GM21576 (cell line): Measurements from ENCODE around the gene PFKFB4.
"Not testable (repeated sequence)": the region's sequence is repeated elsewhere in the genome, so short reads cannot be mapped to it uniquely, and the experiment has no call there.

Experiments
- ATAC-seq: cut with Tn5 transposase; IDR thresholded peaks from one replicate; pipeline ENCODE4 v1.9.1; 2021; ENCODE audit warnings: mild to moderate bottlenecking, moderate library complexity; ENCODE audit not compliant: unreplicated experiment

PFKFB4 gene

DNA sequence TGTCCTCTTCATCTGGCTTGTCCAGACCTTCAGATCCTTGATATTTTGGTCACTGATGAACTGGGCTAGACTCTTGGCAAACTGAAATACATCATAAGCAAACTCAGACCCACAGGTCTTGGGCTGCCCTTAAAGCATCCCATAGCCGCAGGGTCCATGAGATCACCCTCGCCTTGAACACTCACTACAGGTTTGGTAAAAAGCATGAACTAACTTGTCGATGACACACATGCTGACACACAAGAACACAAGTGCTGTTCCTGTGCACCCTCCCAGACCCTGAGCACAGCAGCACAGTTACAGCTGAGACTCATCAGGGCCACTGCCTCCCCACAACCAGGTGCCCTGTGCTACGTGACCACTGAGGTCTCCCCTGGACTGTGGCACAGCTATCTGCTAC is 21.0 kb downstream of the PFKFB4 start:
- ATAC-seq = no peak

DNA sequence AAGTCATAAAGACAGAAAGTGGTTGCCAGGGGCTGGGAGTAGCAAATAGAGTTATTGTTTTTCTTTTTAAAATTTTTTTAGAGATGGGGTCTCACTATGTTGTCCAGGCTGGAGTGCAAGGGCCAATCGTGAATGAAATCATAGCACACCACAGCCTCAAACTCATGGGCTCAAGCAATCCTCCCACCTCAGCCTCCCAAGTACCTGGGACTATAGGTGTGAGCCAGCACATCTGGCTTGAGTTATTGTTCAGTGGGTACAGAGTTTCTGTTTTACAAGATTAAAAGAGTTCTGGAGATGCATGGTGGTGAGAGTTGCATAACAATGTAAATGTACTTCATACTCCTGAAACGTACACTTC is 23.6 kb downstream of the PFKFB4 start:
- no peak for ATAC-seq

DNA sequence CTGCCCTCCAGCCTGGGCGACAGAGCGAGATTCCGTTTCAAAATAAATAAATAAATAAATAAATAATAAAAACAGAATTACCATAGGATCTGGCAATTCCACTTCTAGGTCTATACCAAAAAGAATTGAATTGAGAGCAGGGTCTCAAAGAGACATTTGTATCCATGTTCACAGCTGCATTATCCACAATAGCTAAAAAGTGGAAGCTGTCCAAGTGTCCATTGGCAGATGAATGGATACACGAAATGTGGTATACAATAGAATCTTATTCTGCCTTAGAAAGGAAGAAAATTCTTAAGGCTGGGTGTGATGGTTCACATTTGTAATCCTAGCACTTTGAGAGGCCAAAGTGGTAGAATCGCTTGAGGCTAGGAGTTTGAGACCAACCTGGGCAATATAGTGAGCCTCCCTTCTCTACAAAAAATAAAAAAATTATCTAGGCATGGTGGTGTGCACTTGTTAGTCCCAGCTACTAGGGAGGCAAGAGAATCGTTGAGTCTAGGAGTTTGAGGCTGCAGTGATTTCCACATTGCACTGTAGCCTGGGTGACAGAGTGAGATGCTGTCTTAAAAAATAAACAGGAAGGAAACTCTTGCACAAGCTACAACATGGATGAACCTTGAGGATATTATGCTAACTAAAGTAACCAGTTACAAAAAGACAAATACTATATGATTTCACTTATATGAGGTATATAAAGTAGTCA is 24.2 kb downstream of the PFKFB4 start:
- no peak for ATAC-seq

DNA sequence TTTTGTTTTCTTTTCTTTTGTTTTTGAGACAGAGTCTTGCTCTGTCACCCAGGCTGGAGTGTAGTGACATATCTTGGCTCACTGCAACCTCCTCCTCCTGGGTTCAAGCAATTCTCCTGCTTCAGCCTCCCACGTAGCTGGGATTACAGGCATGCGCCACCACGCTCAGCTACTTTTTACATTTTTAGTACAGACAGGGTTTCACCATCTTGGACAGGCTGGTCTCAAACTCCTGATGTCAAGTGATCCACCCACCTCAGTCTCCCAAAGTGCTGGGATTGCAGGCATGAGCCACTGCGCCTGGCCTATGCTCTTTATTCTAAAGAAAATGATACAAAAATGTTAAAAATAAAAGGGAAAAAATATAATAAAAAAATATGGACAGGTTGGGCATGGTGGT is 25.9 kb downstream of the PFKFB4 start:
- not testable (repeated sequence) for ATAC-seq

DNA sequence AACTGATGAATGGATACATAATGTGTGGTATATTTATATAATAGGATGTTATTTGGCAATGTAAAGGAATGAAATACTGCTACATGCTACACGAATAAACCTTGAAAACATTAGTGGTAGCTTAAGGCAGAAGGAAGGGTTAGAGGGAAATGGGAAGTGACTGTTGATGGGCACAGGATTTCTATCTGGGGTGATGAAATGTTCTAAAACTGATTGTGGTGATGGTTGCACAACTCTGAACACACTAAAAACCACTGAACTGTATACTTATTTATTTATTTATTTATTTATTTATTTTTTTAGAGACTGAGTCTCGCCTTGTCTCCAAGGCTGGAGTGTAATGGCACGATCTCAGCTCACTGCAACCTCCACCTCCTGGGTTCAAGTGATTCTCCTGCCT is 27.8 kb downstream of the PFKFB4 start:
- ATAC-seq = no peak

DNA sequence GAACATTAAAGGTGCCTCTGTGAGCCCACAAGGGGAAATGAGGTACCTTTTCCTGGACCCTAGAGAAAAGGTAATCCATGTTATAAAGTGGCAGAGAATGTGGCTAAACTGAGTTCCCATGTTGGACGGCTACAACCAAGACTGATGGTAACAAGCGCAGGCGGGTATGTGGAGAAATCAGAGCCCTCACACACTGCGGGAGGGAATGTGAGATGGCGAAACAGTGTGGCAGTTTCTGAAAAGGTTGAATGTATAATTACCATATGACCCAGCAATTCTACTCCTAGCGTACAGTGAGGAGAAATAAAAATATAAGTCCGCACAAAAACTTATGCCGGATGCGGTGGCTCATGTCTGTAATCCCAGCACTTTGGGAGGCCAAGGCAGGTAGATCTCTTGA is 28.6 kb downstream of the PFKFB4 start:
- ATAC-seq = no peak

DNA sequence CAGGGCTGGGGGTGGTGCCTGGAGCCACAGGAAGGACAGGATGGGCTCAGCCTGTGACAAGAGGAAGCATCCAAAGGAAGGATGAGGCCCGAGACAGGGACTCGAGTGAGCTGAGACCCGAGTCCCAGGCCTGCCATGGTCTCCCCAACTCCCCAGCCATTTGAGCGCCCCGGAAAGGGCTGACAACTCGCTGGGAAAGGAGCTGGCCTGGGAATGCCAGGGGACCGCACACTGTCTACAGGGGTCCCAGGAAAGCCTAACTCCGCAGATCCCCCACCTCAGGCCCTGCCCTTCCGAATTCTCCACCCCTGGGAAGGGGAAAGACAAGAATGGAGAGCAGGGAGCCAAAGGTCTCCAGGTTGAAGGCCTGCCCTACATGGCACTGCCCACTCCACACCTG is 31.6 kb downstream of the PFKFB4 start:
- ATAC-seq = no peak

DNA sequence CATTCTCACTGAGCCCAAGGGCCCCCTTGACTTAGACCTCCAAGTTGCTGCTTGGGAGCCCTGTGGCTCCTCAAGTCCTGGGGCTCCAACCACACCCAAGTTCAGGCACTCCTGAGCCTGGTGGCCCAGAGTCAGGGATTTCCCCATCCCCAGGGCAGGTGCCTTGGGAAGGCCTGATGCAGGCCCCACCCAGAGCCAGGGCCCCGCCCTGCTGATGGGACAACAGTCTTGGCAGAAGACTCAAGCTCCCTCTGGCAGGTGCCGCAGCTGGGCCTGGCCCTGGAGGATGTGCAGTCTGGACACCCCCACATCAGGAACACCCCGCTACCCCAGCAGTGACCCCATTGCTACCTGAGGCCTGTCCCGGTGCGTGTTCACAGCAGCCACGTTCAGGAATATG is 35.0 kb downstream of the PFKFB4 start:
- ATAC-seq = no peak

DNA sequence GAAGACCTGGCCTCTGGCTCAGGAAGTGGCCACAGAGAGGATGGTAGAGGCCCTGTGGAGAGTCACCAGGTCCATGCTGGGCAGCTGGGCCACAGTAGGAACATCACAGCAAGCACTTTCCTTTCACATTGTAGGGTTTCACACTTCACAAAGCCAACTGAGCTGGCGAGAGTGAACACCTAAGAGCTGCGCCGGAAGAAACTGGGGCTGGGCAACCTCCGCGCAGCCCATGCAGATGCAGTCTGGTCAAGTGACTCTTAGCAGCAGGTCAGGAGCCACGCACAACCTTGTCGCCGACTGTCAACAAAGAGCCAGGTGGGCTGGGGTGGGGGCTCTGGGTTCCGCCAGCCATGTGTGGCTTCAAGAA is 37.3 kb downstream of the PFKFB4 start:
- ATAC-seq = no peak

DNA sequence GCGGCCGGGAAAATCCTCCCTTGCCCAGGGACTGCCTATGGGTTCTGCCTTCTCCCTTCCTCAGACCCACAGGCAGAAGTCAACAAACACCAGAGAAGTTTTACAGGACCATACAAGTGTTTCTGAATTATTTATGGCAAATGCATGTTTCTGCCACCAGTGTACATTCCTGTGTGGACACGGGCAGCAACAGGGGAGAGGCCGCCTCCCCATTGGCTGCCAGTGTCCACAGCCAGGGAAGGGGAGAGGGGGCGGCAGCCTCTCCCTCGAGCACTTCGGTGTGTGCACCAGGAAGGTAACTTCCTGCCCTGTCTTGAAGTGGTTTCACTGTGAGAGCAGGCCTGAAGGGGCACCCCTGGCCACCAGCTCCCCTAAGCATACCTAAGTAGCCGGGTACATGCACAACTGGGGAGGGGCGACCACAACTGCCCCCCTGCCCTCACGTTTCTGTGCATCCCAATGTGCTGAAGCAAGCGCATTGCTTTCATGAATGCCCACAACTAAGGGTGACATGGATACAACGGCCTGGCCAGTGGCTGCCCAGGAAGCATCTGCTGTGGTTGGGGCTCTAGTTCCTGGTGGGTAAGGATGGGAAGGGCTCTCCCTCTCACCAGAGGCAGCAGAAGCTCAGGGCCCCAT is 37.8 kb downstream of the PFKFB4 start:
- no peak for ATAC-seq

DNA sequence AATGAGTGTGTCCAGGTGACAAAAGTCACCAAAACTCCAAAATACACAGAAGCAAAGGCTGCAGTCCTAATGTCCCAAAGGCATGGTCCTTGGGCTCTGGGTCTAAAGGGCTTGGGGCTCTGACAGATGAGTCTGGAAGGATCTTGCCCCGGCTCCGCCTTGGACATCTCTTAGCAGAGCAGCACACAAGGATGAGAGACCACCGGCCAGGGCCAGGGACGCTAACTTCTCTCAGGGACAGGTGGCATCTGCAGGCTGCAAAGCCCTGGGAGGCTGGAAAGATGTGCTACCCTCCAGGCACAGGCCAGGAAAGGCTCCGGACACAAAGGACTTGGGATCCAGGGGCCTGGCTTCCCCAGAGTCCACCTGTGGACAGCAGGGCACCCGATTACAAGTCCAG is 38.5 kb downstream of the PFKFB4 start:
- no peak for ATAC-seq

DNA sequence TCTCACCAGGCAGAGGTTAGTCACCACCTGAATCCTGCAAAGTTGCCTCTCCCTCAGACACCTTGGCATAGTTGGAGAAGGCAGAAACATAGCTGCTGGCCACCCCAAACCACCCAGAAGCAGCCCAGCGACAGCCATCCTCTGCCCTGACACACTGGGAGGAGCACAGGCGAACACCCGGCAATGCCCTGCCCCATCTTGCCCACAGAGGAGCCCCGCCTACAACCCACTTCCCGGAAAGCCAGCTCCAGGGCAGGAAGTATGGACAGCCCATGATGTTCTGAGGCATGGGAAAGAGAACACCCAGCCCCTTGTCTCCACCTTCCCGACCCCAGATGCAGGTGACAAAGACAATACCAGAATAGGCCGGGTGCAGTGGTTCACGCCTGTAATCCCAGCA is 40.0 kb downstream of the PFKFB4 start:
- ATAC-seq = no peak

DNA sequence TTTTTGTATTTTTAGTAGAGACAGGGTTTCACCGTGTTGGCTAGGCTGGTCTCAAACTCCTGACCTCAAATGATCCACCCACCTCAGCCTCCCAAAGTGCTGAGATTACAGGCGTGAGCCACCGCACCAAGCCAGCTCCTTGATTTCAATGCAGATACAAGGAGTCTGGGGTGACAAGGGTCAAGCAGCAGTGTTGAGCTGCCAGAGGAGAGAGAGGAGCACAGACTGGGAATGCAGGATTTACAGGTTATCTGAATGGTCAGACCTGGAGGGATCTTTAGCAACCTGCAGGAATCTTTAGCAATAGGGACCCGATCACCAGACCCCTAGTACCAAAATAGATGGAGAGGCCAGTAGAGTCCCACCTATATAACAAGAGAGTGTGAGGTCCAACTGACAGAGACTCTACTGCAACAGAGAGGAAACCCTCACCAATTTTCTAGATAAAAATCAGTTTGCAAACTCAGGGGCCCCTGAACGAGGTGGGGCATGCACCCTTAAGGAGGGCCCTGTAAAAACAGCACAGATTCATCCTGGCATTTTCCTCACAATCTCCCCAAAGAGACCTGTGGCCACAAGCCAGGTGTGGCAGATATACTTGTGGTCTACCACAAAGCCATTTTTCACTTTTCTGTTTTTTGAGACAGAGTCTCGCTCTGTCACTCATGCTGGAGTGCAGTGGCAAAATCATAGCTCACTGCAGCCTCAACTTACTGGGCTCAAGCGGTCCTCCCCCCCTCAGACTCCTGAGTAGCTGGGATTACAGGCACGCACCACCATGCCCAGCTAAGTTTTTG is 42.0 kb downstream of the PFKFB4 start:
- no peak for ATAC-seq

DNA sequence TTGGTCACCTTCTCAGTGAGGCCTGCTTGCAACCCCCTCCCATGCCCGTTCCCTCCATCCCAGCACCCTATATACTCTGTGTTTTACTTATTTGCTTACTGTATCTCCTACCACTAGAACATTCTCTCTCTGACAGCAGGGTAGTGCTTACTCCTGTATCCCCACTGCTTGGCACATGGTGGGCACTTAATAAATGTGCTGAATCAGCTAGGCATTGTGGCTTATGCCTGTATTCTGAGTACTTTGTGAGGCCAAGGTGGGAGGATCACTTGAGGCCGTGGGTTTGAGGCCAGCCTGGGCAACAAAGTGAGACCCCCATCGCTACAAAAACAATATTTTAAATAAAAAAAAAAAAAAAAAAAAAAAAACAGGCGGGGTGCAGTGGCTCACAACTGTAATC is 45.1 kb downstream of the PFKFB4 start:
- no peak for ATAC-seq

DNA sequence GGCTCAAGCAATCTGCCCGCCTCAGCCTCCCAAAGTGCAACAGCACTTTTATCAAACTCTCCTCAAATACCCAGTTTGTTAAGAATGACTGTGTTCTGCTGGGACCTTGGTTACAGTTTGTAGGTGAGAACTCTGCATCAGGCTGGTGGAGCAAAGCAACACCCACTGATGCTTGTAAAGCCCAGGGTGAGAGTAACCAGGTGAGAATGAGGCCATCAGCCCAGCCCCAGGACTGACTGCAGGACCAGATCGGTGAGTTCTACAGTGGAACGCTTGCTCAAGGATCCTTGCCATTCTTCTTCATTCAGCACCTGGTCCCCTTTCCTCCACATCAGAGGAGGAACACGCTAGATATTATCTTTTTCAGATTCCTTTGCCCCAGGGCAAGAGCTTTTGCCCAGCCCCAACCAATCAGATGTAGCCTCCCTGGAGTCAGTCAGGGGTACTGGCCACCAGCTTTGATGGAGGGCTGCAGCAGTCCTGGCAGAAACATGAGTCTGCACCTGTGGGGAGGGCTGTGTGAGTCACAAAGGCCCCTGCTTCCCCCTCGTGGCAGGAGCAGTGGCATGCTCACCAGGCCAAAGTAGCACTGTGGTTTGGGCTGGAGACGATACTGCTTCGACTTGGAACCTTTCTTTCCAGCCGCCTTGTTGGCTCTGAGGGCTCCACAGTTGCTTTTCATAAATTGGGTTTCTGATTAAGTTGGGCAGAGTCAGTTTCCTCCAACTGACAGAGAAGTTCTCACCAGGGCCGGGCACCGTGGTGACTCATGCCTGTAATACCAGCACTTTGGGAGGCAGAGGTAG is 49.1 kb downstream of the PFKFB4 start:
- ATAC-seq = peak; percentile 60

DNA sequence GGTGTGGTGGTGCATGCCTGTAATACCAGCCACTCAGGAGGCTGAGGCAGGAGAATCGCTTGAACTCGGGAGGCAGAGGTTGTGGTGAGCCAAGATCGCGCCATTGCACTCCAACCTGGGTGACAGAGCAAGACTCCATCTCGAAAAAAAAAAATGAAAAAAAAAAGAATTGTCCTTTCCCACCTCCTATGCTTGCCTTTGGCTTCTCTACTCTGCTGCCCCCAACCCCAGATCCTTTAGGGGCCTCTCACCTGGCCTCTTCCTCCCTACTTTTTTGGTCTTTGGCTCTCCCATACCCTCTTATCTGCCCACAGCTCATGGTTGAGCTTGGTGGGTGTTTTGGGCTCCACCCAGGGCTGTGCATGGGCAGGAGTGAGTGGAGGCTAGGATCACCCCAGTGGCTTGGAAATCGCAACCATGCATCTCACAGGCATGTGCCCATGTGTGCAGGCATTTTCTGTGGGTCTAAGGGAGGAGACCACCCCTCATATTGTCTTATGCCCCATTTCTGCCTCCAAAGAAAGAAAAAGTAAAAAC is 50.6 kb downstream of the PFKFB4 start:
- ATAC-seq = no peak

DNA sequence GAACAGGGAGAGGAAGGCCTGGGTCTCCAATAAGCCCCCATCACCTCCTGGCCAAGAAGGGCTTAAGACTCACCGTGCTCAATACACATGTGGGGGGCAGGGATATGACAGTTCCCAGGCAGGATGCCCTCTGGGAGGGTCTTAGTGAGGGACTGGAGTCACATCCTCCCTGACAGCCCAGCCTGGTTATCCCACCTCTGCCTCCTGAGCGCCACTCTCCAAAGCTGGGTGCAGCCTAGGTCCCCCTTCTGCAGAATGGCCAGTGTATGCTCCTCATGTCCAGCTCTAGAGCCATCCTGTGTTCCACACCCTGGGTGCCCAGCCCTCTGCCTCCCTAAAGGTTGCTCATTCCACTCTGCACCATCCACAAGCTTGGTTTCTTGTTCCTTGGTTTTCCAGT is 51.5 kb downstream of the PFKFB4 start:
- ATAC-seq = no peak

DNA sequence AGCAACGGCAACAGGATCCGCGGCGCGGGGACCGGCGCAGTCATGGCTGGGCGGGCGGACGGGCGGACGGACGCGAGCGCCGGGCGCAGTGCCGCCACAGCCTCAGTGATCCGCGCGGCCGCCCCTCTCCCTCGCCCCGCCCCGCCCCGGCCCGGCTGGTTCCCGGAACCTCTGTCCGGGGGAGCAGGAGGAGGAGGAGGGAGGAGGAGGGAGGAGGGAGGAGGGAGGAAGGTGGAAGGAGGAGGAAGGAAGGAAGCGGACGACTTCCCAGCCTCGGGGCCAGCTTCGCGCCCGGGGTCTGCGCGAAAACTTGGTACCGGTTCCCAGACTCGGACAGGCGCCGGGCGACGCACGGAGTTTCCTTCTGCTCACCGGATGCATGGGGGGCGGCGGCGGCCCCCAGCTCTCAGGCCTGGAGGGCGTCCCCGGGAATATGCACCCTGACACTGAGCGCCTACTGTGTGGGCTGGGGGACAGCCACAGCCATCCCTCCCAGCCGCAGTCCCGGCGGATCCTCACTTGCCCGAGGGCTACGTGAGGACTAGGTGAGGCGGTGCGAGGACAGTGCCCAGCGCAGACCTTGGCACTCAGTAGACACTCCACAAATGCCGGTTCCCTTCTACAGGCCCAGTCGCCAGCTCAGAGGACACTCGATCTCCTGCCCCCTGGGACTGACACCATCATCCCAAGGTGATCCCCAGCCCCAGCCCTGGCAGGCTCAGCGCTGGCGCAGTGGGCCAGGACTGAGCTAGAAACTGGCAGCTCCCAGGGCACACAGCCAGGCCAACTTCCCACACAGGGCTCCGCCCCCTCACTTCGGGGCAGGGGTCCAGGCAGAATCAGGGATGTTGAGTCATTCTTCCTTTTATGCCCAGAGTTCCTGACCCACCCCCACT is 52.3 kb downstream of the PFKFB4 start, which contains the start of gene SHISA5:
Gene SHISA5, minus strand, starts transcription at position 124 of the 896 bp plus-strand sequence. Its CDS starts 80 bp downstream, at position 44.
- no peak for ATAC-seq

DNA sequence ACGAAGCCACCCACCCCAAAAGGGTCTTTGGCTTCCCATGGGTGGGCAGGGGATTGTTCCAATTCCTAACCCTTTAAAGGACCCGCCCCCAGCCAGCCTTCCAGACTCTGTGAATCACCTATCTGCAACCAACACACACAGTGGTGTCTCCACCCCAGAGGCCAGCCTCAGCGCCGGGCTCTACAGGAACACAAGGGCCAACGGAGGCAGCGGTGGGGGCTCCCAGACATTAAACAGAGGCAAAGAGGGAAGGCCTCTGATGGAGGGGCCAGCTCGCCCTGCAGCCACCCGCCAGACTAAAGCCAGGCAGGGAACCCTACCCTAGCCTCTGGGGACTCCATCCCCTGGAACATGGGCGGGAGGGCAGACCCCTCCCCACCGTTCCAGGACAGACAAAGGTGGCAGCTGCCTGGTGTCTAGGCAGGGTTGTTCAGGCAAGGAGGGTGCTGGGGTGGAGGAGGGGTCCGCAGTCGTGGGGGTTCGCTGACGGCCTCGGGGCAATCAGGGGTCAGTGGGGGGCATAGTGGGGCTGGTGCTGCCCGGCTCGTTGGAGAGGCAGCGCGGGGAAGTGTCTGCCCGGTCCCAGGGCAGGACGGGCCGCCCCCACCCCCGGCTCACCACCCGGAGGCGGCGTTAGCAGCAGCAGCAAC is 53.1 kb downstream of the PFKFB4 start:
- ATAC-seq = no peak
